Neural progenitor cell (in vitro differentiated cells): Measurements from ENCODE around the gene PELO.

ENCODE experiments used
- EZH2phosphoT487 ChIP-seq: fragments of 200-600 bp; sonication (generic); IDR thresholded peaks from 2 replicates; pipeline ENCODE4 v1.6.1; 2017; ENCODE audit warnings: antibody characterized with exemption
- TF ChIP-seq, protein P1 (sequence below): fragments of 200-600 bp; sonication (generic); IDR thresholded peaks from 2 replicates; pipeline ENCODE4 v1.5.1; 2017; ENCODE audit warnings: antibody characterized with exemption, mild to moderate bottlenecking

DNA sequence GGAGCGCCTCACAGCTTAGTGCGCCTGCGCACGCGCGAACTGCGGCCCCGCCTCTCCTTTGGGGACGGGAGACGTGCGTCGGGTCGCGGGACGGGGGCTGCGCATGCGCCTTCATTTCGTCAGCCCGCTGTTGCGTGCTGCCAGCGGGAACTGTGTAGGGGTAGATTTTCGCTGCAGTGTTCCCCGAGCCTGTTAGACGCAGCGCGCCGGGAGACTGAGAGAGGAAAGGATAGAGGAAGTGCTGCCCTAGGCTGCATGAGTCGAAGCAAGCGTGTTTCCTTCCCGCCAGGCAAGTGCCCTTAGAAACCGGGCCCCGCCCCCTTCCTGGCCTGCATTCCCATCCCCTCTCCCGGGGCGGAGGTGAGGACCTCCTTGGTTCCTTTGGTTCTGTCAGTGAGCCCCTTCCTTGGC is 12.3 kb downstream of the PELO start:
- TF ChIP-seq, protein P1, sequence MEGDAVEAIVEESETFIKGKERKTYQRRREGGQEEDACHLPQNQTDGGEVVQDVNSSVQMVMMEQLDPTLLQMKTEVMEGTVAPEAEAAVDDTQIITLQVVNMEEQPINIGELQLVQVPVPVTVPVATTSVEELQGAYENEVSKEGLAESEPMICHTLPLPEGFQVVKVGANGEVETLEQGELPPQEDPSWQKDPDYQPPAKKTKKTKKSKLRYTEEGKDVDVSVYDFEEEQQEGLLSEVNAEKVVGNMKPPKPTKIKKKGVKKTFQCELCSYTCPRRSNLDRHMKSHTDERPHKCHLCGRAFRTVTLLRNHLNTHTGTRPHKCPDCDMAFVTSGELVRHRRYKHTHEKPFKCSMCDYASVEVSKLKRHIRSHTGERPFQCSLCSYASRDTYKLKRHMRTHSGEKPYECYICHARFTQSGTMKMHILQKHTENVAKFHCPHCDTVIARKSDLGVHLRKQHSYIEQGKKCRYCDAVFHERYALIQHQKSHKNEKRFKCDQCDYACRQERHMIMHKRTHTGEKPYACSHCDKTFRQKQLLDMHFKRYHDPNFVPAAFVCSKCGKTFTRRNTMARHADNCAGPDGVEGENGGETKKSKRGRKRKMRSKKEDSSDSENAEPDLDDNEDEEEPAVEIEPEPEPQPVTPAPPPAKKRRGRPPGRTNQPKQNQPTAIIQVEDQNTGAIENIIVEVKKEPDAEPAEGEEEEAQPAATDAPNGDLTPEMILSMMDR = no peak
- no peak for TF ChIP-seq EZH2phosphoT487
